HG03139 (cell line): ENCODE results near the gene AGPS.
A peak's percentile ranks its signal among the peaks of the same experiment; 100 is the strongest.

ENCODE experiments used
- ATAC-seq: cut with Tn5 transposase; IDR thresholded peaks from one replicate; pipeline ENCODE4 v1.9.1; 2021; ENCODE audit not compliant: unreplicated experiment

AGPS gene

DNA sequence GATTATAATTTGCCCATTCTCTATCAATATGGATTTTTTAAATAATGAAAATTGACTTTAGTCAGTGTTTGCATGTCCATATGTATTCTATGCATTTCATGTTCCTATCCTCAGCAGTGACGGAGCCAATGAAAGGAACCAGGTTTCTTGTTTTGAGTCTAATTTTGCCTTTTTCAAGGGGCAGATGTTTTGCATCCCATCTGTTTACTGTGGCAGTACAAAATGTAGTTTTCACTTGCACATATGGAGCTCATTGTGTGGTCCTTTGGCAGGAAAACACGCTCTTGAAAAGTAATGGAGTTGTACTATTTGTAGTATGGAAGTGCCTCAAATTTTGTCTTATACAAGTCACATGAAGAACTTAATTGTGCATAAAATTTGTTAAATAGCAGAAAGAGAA is 127.8 kb downstream of the AGPS start:
- ATAC-seq = no peak

DNA sequence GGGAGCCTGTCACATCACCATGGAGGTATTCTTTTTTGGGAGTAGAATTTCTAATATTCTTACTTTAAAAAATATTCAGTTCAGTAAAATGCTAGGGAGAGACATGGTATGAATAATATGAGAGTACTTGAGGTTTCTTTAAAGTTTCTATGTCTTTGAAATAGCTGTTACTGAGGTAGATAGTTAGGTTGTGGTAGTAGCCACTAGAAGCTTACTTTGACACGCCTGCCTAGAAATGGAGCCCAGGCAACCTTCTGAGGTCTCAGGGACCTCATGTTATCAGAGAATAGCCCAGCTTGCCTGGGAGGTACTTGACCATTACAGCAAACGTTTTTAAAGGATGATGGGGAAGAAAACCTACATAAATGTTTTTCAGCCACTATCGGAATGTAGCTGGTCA is 131.2 kb downstream of the AGPS start:
- no peak for ATAC-seq

DNA sequence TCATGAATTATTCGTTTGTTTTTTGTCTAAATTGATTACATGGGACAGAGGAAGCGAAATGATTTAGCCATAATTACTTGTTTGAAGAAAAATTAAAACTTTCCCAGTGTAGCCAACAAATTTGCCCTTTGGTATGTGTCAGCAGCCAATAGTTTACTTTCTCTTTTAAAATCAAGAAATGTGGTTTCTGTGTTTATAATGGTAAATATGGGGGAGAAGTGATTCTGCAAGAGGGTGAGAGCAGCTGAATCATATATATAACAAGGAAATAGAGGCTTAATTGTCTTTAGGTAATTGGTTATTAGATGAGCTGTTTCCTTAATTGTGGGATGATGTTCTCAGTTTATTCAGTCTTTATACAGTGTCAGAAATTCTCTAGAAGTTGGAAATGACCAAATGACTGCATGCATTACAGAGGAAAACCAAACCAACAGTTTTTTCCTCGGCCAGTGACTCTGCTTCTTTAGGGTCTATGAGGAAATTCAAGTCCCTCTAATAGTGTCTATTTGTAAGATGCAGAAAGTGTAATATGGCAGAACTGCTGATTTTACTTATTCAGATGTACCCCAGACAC is 132.9 kb downstream of the AGPS start:
- ATAC-seq = no peak

DNA sequence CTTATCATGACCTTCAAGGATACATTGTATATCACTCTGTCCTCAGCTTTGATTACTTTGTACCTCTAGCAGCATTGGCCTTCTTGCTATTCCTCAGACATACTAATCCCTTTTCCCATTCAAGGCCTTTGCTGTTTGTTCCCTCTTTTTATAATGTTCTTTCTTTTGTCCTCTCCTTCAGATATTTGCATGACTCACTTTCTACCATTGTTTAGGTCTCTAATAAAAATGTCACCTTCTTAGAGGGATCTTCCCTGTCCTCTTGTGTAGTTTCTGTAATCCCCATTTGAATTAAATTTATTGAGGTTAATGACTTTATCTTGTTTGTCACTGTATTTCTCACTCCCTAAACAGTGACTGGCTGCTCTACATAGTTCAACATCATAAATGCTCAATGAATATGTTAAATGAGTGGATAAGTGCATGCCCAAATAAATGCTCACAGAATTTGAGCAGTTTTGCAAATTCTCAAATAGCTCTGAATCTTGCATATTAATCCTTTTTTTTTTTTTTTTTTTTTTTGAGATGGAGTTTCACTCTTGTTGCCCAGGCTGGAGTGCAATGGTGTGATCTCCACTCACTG is 135.9 kb downstream of the AGPS start:
- no peak for ATAC-seq

DNA sequence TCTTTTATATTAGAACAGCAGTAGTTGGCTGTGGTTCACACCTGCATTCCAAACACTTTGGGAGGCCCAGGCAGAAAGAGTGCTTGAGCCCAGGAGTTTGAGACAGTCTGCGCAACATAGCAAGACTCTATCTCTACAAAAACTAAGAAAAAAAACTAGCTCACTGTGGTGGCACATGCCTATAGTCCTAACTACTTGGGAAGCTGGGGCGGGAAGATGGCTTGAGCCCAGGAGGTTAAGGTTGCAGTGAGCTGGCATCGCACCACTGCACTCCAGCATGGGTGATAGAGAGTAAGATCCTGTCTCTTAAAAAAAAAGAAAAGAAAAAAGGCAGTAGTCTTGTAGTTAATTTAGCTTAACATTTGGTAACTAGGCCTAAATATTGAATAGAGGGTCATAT is 136.6 kb downstream of the AGPS start:
- no peak for ATAC-seq

DNA sequence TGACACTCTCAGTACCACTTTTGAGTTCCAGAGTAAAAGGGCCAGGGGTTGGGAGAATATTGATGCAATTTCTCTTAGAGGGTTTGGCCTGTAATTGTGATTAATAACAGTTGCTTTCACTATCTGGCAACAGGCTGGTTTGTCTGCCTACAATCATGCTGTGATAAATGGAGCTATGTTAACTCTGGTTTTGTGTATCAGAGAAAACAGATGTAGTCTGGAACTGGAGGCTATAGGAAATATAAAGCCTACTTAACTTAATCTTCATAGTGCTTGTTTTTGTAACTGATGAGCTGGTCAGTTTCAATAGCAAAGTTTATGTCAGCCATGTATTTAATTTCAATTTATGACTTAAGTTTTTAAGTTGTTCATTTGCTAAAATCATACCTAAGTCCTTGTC is 138.0 kb downstream of the AGPS start:
- no peak for ATAC-seq

DNA sequence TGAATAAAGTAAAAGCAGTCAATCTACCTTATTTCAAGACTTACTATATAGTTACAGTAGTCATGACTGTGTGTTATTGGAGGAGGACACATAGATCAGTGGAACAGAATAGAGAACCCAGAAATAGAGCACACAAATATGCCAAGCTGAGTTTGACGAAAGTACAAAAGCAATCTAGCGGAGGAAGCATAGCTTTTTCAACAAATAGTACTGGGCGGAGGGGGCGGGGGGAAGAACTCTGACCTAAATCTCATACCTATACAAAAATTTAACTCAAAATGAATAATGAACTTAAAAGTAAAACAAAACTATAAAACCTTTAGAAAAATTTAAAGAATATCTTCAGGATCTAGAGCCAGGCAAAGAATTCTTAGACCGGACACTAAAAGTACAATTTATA is 139.1 kb downstream of the AGPS start:
- ATAC-seq = no peak

DNA sequence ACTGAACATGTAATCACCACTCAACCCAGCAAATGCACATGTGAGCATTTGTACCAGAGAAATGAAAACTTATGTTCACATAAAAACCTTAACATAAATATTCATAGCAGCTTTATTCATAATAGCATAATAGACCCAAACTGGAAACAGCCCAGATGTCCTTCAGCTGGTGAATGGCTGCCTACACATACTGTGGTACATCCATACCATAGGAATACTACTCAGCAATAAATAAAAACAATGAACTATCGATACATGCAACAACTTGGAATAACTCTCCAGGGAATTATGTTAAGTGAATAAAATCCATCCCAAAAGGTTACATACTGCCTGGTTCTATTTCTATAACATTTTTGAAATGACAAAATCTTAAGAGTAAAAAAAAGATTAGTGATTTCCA is 140.0 kb downstream of the AGPS start:
- ATAC-seq = no peak

DNA sequence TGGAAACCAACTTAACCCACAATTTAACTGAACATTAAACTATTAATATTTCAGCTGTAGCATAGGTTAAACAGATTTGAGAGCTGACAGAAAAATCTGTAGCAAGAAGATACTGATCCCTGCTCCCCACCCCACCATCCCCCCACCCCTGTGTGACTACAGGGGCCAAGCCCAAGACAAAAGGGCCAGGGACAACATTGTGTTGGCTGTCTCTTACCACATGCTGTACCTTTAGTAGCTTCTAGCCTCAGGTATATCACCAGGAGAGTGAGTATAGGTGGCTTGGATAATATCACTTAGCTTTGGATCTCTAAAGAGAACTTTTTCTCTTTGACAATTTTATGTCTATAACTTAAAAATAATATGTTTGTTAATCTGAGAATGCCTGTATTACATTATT is 140.7 kb downstream of the AGPS start:
- no peak for ATAC-seq

DNA sequence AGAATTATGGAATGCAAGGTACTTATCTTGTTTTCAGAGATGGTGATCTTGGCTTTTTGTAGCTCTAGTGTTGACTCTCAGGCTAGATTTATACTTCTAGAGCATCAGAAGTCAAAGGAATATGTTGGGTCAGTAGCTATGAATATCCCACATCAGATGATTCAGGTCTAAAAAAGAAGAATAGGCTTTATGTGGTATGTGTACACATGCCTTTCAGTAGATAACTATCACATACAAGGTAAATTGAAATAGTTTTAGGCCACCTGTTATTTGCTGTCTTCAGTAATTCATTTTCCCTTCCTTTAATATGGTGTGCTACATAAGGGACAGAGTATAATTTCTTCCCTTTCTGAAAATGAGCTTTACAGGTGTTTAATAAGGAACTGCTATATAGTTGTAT is 142.4 kb downstream of the AGPS start:
- no peak for ATAC-seq

DNA sequence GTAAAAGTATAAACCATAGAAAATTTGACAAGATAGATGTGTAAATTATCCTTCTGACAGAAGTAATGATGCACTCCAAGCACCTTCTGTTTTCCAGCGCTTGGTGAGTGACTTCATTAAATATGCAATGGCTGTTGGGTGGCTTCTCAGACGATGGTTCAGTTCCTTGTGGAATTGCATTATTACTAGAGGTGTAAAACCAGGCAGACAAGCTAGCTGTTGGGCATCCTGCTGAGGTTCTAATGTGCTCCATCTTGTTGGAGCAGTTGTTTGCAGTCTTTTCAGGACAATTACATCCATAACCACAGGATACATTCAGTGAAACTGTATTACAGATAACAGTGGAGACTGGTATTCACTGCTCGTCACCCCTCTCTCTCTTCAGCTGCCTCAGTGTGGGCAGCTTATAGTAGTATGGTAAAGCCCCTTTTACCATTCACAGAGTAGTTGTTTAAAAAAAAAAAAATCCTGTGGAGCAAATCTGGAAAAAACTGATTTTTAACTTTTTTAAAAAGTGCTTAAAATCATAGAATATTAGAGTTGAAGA is 143.5 kb downstream of the AGPS start:
- ATAC-seq = no peak

DNA sequence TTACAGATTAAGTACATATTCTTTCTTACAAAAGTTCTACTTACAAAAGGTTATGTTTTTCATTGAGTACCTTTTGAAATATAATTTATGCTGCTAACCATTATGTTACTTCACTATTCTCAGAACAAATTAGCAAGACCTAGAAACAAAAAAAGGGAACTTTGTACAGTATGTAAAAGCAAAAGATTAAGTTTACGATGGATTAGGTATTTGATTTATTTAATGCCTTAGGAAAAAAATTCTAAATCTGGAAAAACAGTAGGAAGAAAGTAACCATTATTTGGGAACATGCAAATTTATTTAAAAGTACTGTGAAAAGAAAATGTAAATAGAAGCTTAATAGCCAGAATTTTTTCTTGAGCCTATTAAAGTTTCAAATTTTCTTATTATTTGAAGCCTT is 144.6 kb downstream of the AGPS start:
- ATAC-seq = no peak

DNA sequence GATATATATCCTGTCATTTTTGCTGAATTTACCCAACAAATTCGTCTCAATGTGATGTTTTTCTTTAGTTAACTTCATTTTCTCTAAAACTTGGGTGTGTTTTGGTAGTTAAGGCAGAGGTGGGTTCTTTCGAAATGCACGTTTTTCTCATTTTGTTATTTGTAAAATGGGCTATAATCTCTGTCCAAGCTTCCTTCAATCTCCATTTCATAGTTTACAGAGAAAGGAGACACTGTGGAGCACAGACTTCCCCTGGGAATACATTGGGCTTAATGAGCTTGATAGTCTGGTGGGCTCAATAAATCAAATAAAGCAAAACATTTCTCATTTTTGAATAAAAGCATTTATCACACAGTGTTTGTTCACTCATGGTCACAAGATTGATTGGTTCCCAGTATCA is 145.1 kb downstream of the AGPS start:
- ATAC-seq = no peak

DNA sequence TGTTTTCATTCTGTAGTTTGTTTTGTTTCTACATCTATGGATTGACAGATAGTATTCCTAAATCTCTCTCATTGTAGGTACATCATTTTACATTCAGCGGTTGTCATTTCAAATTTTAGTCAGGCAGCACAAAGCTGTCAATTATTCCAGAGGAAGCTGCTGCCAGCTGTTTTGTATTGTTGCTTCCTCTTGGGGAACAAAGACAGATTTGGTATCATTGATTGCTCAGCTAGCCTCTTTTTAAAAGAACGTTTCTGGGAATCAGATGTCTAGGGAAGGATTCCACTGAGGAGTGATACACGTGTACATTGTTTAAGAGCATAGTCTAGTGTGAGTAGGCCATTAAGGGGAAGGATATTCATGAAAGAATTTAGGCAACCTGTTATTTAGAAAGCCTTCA is 145.8 kb downstream of the AGPS start:
- ATAC-seq = no peak

DNA sequence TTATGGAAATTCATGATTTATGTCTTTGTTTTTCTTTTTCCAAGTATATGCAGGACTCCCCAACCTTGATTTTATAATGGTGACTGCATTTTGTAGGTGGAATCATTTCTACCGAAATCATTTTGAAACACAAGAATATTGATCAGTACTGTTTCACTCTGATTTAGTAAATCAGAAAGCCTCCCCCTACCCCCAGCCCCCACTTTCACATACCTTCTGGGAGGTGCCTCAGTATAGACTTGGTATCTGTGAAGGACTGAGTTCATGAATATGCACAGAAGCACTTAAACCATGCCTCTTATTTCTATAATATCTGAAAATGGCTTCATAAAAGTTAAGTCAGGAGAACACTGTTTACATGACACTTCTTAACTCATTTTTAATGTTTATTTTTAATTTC is 147.7 kb downstream of the AGPS start:
- no peak for ATAC-seq

DNA sequence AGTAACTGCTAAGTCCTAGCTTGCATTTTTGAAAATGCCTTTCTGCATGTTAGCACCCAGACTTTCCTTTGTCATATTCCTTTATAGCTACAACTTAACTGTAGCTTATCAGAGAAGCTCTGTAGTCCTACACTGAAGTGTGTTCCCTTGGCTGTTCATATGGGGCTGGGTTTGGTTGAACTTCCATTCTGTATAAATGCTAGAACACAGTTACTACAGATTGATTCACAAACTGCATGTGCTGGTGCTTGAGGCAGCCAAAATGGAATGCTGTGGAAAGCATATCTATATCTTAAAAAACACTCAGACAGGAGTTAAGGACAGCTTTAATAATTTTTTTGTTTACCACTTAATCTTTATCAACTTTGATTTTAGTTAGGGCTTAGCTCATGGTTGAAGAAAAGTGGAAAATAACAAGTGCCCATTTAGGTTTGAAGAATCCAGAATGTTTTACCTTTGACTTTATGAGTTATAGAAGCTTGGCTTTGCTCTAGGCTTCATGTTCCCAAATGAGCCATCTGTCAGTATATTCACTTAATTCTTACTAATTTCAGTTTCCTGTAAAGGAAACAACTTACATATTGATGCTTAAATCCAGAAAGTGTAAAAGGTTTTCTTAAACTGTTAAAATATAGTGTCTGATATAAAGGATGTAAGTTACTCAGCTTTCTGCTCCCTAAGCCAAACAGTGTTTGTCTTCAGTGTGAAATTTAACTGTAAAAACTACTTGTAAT is 148.9 kb downstream of the AGPS start:
- no peak for ATAC-seq

DNA sequence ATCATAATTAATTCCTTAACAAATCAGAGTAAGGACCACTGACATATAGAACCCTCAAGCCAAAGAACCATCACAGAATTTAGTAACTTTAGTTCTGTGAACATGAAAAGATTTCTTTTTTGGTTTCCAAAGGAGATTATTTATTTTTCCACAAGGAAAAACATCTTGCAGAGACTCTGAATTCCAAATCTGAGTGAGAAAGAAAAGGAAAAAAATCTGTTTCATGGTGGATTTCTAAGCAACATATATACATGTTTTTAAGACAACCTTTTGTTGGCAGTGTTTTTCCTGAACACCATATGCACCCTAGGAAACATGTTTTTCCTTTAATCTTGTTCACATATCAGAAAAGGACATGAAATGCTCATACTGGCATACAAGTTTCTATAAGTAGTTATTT is 149.8 kb downstream of the AGPS start:
- no peak for ATAC-seq

DNA sequence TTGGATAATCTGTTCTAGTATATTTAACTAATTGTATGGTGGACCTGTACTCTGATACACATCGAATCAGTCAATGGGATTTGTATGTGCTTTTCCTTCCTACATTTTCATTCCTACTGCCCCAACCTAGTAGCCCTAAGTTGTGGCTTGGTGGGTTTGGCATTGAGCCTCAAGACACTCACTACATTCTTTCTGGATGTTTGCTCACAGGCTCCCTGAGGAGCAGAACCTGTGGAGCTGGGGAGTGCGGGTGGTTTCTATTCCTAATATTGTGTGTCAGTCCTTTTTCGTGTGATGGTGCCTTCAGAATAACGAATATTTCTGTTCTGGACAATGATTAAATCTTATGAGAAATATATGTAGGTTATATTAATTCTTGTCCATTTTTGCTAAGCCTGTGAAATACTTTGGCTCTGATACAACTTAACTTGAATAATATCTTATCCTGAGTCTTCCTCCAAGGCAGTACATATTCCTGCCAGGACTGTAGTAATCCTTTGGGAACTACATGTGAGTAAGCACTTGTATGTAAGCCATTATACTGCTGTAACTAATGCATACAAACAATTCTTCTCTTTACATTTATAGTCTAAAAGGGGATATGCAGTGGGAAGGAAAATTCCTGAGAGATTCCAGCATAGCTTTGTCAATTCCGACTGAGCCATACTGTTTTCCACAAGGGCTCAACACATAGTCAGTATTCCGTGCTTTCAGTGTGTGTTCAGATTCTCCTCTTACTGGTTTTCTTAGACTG is 150.6 kb downstream of the AGPS start:
- ATAC-seq = no peak

DNA sequence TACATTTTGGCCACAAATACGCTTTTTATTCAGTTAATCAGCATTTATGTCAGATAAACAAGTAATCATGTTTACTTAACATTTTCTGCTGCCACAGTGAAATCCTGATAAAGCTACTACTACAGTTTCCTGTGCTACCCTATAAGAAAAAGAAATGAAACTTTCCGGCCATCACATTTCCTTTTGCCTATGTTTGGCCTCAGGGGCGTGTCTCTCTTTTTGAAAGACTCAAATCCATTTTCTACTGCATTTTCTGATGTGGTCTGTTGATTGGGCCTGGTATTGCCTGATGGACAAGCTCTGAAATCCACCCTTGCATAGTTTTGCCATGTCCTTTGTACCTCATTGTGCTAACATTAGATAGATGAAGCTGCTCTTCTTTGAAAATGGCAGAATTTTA is 152.6 kb downstream of the AGPS start:
- no peak for ATAC-seq

DNA sequence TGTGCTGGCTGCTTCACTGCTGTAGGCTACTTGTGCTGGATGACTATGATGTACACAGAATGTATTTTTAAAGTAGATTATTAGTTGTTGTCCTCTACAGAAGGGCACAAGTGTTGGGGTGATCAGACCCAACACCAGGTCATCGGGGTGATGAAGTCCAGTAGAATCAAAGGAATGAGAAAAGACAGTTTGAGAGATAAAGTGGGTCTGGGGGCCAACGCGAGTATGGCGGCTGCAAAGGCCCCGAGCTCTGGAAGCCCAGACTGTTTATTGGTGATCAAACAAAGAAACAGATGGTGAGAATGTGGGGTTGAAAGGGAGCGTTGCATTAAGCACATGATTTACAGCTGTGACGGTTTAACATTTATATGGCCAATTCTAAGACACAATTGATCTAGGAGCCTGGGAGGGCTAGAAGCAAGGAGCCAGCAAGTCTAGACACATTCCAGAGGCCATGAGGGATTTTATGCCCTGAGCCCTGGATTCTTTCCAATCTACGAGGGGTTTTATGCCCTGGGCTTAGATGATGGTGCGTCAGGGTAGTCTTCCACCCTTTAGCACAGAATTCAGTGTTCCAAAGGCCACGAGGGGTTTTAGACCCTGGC is 153.5 kb downstream of the AGPS start:
- ATAC-seq = no peak

DNA sequence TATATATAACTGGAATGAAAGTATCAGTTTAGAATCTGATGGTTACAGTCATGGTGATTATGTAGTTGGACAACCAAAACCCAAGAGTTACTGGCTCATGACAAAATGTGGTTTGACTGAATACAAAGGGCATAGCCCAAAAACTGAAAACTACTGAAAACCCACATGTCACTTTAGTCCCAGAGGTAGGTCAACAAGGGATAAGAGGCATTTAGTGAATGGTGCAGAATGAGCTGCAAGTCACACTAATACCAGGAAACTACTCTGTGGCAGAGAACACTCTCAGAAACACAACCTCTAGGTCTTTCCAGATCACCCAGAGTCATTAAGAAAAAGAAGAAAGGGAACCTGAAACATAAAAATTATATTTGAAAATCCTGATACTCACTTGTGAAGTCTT is 154.5 kb downstream of the AGPS start:
- ATAC-seq = peak; percentile 90
